Cardiac muscle cell (in vitro differentiated cells and primary cell): ENCODE data around the gene SCD5. TPM values are rescaled to one million over a fixed set of nuclear protein-coding genes. Genes with fewer than 3 reads are reported as not detected.

Experiments
- DNase-seq, 2 donors: peaks; one replicate each; pipeline versions ENCODE4 v3.0.0 to v3.0.0-alpha.2; 2010 to 2017; ENCODE audit warnings: low read depth in 1 of 2, low spot score in 1 of 2
- H3K27ac ChIP-seq: fragments of 200-600 bp; sonication (generic); 2 replicates; pipeline ENCODE4 v1.5.1; 2016
- H3K27me3 ChIP-seq: fragments of 200-600 bp; sonication (generic); 2 replicates; pipeline ENCODE4 v1.6.0; 2016; ENCODE audit warnings: control low read depth
- H3K36me3 ChIP-seq: fragments of 200-600 bp; sonication (generic); 2 replicates; pipeline ENCODE4 v1.5.1; 2016; ENCODE audit warnings: control low read depth
- H3K4me1 ChIP-seq: fragments of 200-600 bp; sonication (generic); 2 replicates; pipeline ENCODE4 v1.8.1; 2017; ENCODE audit warnings: low read depth, mild to moderate bottlenecking, mixed run types
- H3K4me3 ChIP-seq: fragments of 200-600 bp; sonication (generic); 2 replicates; pipeline ENCODE4 v1.5.1; 2016; ENCODE audit warnings: mild to moderate bottlenecking
- H3K9me3 ChIP-seq: fragments of 200-600 bp; sonication (generic); 2 replicates; pipeline ENCODE4 v1.5.1; 2017; ENCODE audit warnings: low read depth, mild to moderate bottlenecking, control low read depth
- polyA plus RNA-seq: library from polyadenylated mRNA; unstranded; fragments of >200 nt; fragmentation: Nextera tagmentation; extraction: Ambion mirVana; gene quantifications from 2 replicates; pipeline ENCODE4 v1.2.1, GENCODE V29; 2016
- total RNA-seq: library from RNA; depleted of rRNA; stranded (reverse); fragments of >200 nt; gene quantifications from 2 replicates; pipeline ENCODE4 v1.2.3, GENCODE V29; 2016
- TF ChIP-seq, protein P1 (sequence below): IDR thresholded peaks from 2 replicates; pipeline ENCODE4 v1.5.1; 2012; ENCODE audit warnings: low read depth, mild to moderate bottlenecking, low read length

The SCD5 gene
- total and polyA plus RNA-seq, 2 experiments from 2014 or later, result 3.7 to 4.7 TPM

- H3K27me3 ChIP-seq, result no peaks in the 10 kb centered on the region
- TF ChIP-seq, protein P1, sequence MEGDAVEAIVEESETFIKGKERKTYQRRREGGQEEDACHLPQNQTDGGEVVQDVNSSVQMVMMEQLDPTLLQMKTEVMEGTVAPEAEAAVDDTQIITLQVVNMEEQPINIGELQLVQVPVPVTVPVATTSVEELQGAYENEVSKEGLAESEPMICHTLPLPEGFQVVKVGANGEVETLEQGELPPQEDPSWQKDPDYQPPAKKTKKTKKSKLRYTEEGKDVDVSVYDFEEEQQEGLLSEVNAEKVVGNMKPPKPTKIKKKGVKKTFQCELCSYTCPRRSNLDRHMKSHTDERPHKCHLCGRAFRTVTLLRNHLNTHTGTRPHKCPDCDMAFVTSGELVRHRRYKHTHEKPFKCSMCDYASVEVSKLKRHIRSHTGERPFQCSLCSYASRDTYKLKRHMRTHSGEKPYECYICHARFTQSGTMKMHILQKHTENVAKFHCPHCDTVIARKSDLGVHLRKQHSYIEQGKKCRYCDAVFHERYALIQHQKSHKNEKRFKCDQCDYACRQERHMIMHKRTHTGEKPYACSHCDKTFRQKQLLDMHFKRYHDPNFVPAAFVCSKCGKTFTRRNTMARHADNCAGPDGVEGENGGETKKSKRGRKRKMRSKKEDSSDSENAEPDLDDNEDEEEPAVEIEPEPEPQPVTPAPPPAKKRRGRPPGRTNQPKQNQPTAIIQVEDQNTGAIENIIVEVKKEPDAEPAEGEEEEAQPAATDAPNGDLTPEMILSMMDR, result no peak
- H3K36me3 ChIP-seq, result no peaks in the 10 kb centered on the region
- no peaks in the 10 kb centered on the region for H3K9me3 ChIP-seq
- H3K4me1 ChIP-seq, result peaks cover 3% of the 10 kb centered on the region
- no peak for DNase-seq
- no peak overlapping the region for H3K27ac ChIP-seq
- H3K4me3 ChIP-seq, result no peak overlapping the region
Observed at GRCh38 chr4:82626251-82626868, 172.2 kb downstream of the SCD5 start.

GRCh38 chr4:82624819-82625218 lies 173.8 kb downstream of the SCD5 start:
- TF ChIP-seq, protein P1, result no peak
- H3K4me3 ChIP-seq, result no peak overlapping the region
- H3K4me1 ChIP-seq, result peaks cover 8% of the 10 kb centered on the region
- no peaks in the 10 kb centered on the region for H3K9me3 ChIP-seq
- DNase-seq, result no peak
- no peaks in the 10 kb centered on the region for H3K27me3 ChIP-seq
- H3K36me3 ChIP-seq, result no peaks in the 10 kb centered on the region
- H3K27ac ChIP-seq, result no peak overlapping the region

- peaks cover 8% of the 10 kb centered on the region for H3K4me1 ChIP-seq
- H3K9me3 ChIP-seq, result no peaks in the 10 kb centered on the region
- H3K4me3 ChIP-seq, result no peak overlapping the region
- no peaks in the 10 kb centered on the region for H3K36me3 ChIP-seq
- no peaks in the 10 kb centered on the region for H3K27me3 ChIP-seq
- peak in 1 of 2 donors; percentile 7 for DNase-seq
- TF ChIP-seq, protein P1, result no peak
- no peak overlapping the region for H3K27ac ChIP-seq
Observed at GRCh38 chr4:82623121-82623683, 175.4 kb downstream of the SCD5 start.

- H3K9me3 ChIP-seq, result no peaks in the 10 kb centered on the region
- no peaks in the 10 kb centered on the region for H3K36me3 ChIP-seq
- H3K27me3 ChIP-seq, result no peaks in the 10 kb centered on the region
- TF ChIP-seq, protein P1, result no peak
- H3K4me1 ChIP-seq, result peaks cover 8% of the 10 kb centered on the region
- no peak overlapping the region for H3K4me3 ChIP-seq
- DNase-seq, result no peak
- peak overlapping the region; percentile 52 for H3K27ac ChIP-seq
Observed at GRCh38 chr4:82621251-82621650, 177.3 kb downstream of the SCD5 start.

GRCh38 chr4:82620126-82620735 lies 178.4 kb downstream of the SCD5 start:
- peaks cover 8% of the 10 kb centered on the region for H3K4me1 ChIP-seq
- H3K27ac ChIP-seq, result no peak overlapping the region
- no peak for DNase-seq
- H3K9me3 ChIP-seq, result no peaks in the 10 kb centered on the region
- no peak overlapping the region for H3K4me3 ChIP-seq
- H3K27me3 ChIP-seq, result no peaks in the 10 kb centered on the region
- H3K36me3 ChIP-seq, result no peaks in the 10 kb centered on the region
- TF ChIP-seq, protein P1, result no peak
